ENCODE results near the gene SLC16A10. TPM values are rescaled to one million over a fixed set of nuclear protein-coding genes. Genes with fewer than 3 reads are reported as not detected.
"Not testable (repeated sequence)": the region's sequence is repeated elsewhere in the genome, so short reads cannot be mapped to it uniquely, and the experiment has no call there.

SLC16A10 gene
- total RNA-seq, 2 donors from 2014 or later: 4.9 to 6.5 TPM

- ATAC-seq (replicated peaks in 1 of 2) (peak; percentile 25 to 35), DNase-seq (no peak)
- peaks cover 16% of the 10 kb centered on the region for H3K4me1 Mint-ChIP-seq (ENCODE audit: low read depth)
- H3K9me3 Mint-ChIP-seq: no peaks in the 10 kb centered on the region
- H3K4me3 Mint-ChIP-seq: peak overlapping the region in 1 of 2 donors; percentile 21
- H3K27ac Mint-ChIP-seq: no peak overlapping the region
- H3K27me3 Mint-ChIP-seq (ENCODE audit: low read depth): no peaks in the 10 kb centered on the region
- H3K36me3 Mint-ChIP-seq (ENCODE audit: insufficient read depth in 2 of 2): no peaks in the 10 kb centered on the region
Observed at GRCh38 chr6:111122458-111123286, 35.4 kb downstream of the SLC16A10 start.

- DNase-seq: no peak
- no peaks in the 10 kb centered on the region for H3K27me3 Mint-ChIP-seq (ENCODE audit: low read depth)
- no peak overlapping the region for H3K27ac Mint-ChIP-seq
- H3K36me3 Mint-ChIP-seq (ENCODE audit: insufficient read depth in 2 of 2): no peaks in the 10 kb centered on the region
- no peaks in the 10 kb centered on the region for H3K9me3 Mint-ChIP-seq
- H3K4me1 Mint-ChIP-seq (ENCODE audit: low read depth): peaks cover 16% of the 10 kb centered on the region
- H3K4me3 Mint-ChIP-seq: no peak overlapping the region
- ATAC-seq (replicated peaks in 1 of 2): no peak
Observed at GRCh38 chr6:111124406-111124805, 37.1 kb downstream of the SLC16A10 start.

- ATAC-seq (replicated peaks in 1 of 2): no peak
- Mint-ChIP-seq H3K9me3 (peaks cover 0 to 3% of the 10 kb centered on the region in 2 donors), H3K27ac (no peak overlapping the region)
Observed at GRCh38 chr6:111129013-111129412, 41.7 kb downstream of the SLC16A10 start.

GRCh38 chr6:111131018-111131417, 43.7 kb downstream of the SLC16A10 start:
- H3K36me3 Mint-ChIP-seq (ENCODE audit: insufficient read depth in 2 of 2); DNase-seq; H3K27ac Mint-ChIP-seq; H3K27me3 Mint-ChIP-seq (ENCODE audit: low read depth); H3K9me3 Mint-ChIP-seq; H3K4me1 Mint-ChIP-seq (ENCODE audit: low read depth); H3K4me3 Mint-ChIP-seq; ATAC-seq (replicated peaks in 1 of 2): not testable (repeated sequence)

More at GRCh38 chr6:111129013-111129412, 41.7 kb downstream of the SLC16A10 start:
- Mint-ChIP-seq H3K27me3 (ENCODE audit: low read depth) (no peaks in the 10 kb centered on the region), H3K36me3 (ENCODE audit: insufficient read depth in 2 of 2) (peaks cover 0 to 2% of the 10 kb centered on the region in 2 donors), H3K4me1 (ENCODE audit: low read depth) (no peaks in the 10 kb centered on the region), H3K4me3 (no peak overlapping the region)
- no peak for DNase-seq

- not testable (repeated sequence) for H3K27ac Mint-ChIP-seq; DNase-seq; H3K4me1 Mint-ChIP-seq (ENCODE audit: low read depth); H3K36me3 Mint-ChIP-seq (ENCODE audit: insufficient read depth in 2 of 2); H3K9me3 Mint-ChIP-seq; H3K4me3 Mint-ChIP-seq; ATAC-seq (replicated peaks in 1 of 2); H3K27me3 Mint-ChIP-seq (ENCODE audit: low read depth)
Observed at GRCh38 chr6:111132669-111133068, 45.4 kb downstream of the SLC16A10 start.

- not testable (repeated sequence) for ATAC-seq (replicated peaks in 1 of 2); DNase-seq; H3K27me3 Mint-ChIP-seq (ENCODE audit: low read depth); H3K4me3 Mint-ChIP-seq; H3K36me3 Mint-ChIP-seq (ENCODE audit: insufficient read depth in 2 of 2); H3K9me3 Mint-ChIP-seq; H3K4me1 Mint-ChIP-seq (ENCODE audit: low read depth); H3K27ac Mint-ChIP-seq
Observed at GRCh38 chr6:111134236-111134869, 47.0 kb downstream of the SLC16A10 start.

GRCh38 chr6:111137489-111138093, 50.3 kb downstream of the SLC16A10 start:
- ATAC-seq (replicated peaks in 1 of 2); H3K4me3 Mint-ChIP-seq; H3K27me3 Mint-ChIP-seq (ENCODE audit: low read depth); H3K4me1 Mint-ChIP-seq (ENCODE audit: low read depth); DNase-seq; H3K27ac Mint-ChIP-seq; H3K9me3 Mint-ChIP-seq; H3K36me3 Mint-ChIP-seq (ENCODE audit: insufficient read depth in 2 of 2): not testable (repeated sequence)

- no peak overlapping the region for H3K27ac Mint-ChIP-seq
Observed at GRCh38 chr6:111147440-111147839, 60.1 kb downstream of the SLC16A10 start.

GRCh38 chr6:111148110-111148509, 60.8 kb downstream of the SLC16A10 start:
- ATAC-seq (replicated peaks in 1 of 2) (no peak), DNase-seq (no peak)
- Mint-ChIP-seq H3K27ac (no peak overlapping the region), H3K9me3 (no peaks in the 10 kb centered on the region), H3K27me3 (ENCODE audit: low read depth) (no peaks in the 10 kb centered on the region), H3K4me1 (ENCODE audit: low read depth) (no peaks in the 10 kb centered on the region), H3K4me3 (no peak overlapping the region), H3K36me3 (ENCODE audit: insufficient read depth in 2 of 2) (peaks cover 0 to 3% of the 10 kb centered on the region in 2 donors)

More at GRCh38 chr6:111147440-111147839, 60.1 kb downstream of the SLC16A10 start:
- Mint-ChIP-seq H3K4me3 (no peak overlapping the region), H3K27me3 (ENCODE audit: low read depth) (no peaks in the 10 kb centered on the region), H3K4me1 (ENCODE audit: low read depth) (no peaks in the 10 kb centered on the region), H3K36me3 (ENCODE audit: insufficient read depth in 2 of 2) (no peaks in the 10 kb centered on the region), H3K9me3 (no peaks in the 10 kb centered on the region)
- DNase-seq: no peak
- no peak for ATAC-seq (replicated peaks in 1 of 2)

- no peak for ATAC-seq (replicated peaks in 1 of 2)
- peaks cover 14% of the 10 kb centered on the region for H3K4me1 Mint-ChIP-seq (ENCODE audit: low read depth)
- DNase-seq: no peak
- no peaks in the 10 kb centered on the region for H3K27me3 Mint-ChIP-seq (ENCODE audit: low read depth)
- no peaks in the 10 kb centered on the region for H3K9me3 Mint-ChIP-seq
- H3K36me3 Mint-ChIP-seq (ENCODE audit: insufficient read depth in 2 of 2): peaks cover 0 to 3% of the 10 kb centered on the region in 2 donors
- H3K27ac Mint-ChIP-seq: no peak overlapping the region
- H3K4me3 Mint-ChIP-seq: no peak overlapping the region
Observed at GRCh38 chr6:111150577-111150976, 63.3 kb downstream of the SLC16A10 start.

GRCh38 chr6:111154981-111155380, 67.7 kb downstream of the SLC16A10 start:
- Mint-ChIP-seq H3K9me3 (peaks cover 0 to 2% of the 10 kb centered on the region in 2 donors), H3K27me3 (ENCODE audit: low read depth) (no peaks in the 10 kb centered on the region), H3K4me3 (no peak overlapping the region), H3K36me3 (ENCODE audit: insufficient read depth in 2 of 2) (peaks cover 2 to 3% of the 10 kb centered on the region in 2 donors), H3K27ac (no peak overlapping the region), H3K4me1 (ENCODE audit: low read depth) (peaks cover 53% of the 10 kb centered on the region)
- ATAC-seq (replicated peaks in 1 of 2): peak; percentile 98 to 99
- DNase-seq: peak; percentile 18 to 51

GRCh38 chr6:111157412-111157811, 70.1 kb downstream of the SLC16A10 start:
- Mint-ChIP-seq H3K4me1 (ENCODE audit: low read depth) (peaks cover 60% of the 10 kb centered on the region), H3K27ac (no peak overlapping the region), H3K27me3 (ENCODE audit: low read depth) (no peaks in the 10 kb centered on the region), H3K36me3 (ENCODE audit: insufficient read depth in 2 of 2) (peaks cover 13 to 21% of the 10 kb centered on the region in 2 donors), H3K4me3 (peak overlapping the region in 1 of 2 donors; percentile 31), H3K9me3 (peaks cover 0 to 5% of the 10 kb centered on the region in 2 donors)
- no peak for ATAC-seq (replicated peaks in 1 of 2)
- peak in 1 of 2 donors; percentile 18 for DNase-seq

GRCh38 chr6:111159633-111160032, 72.3 kb downstream of the SLC16A10 start:
- DNase-seq (no peak), ATAC-seq (replicated peaks in 1 of 2) (peak; percentile 53 to 54)
- peaks cover 2 to 5% of the 10 kb centered on the region in 2 donors for H3K9me3 Mint-ChIP-seq
- peaks cover 56% of the 10 kb centered on the region for H3K4me1 Mint-ChIP-seq (ENCODE audit: low read depth)
- H3K27ac Mint-ChIP-seq: no peak overlapping the region
- peaks cover 10 to 28% of the 10 kb centered on the region in 2 donors for H3K36me3 Mint-ChIP-seq (ENCODE audit: insufficient read depth in 2 of 2)
- H3K4me3 Mint-ChIP-seq: no peak overlapping the region
- H3K27me3 Mint-ChIP-seq (ENCODE audit: low read depth): no peaks in the 10 kb centered on the region
